H9 (cell line): Measurements from ENCODE around the gene CLIC3. TPM values are rescaled to one million over a fixed set of nuclear protein-coding genes. Genes with fewer than 3 reads are reported as not detected.

ENCODE experiments used
- DNase-seq: peaks from one replicate; pipeline ENCODE4 v3.0.0-alpha.2; 2017
- H2AFZ ChIP-seq: one replicate; pipeline ENCODE4 v1.6.1; 2013; ENCODE audit warnings: mild to moderate bottlenecking, low read length, control low read depth, moderate library complexity
- H2AK5ac ChIP-seq: 2 replicates; pipeline ENCODE4 v1.6.1; 2013; ENCODE audit warnings: low read length, control low read depth, mixed read lengths; ENCODE audit not compliant: insufficient read length
- H2BK120ac ChIP-seq: one replicate; pipeline ENCODE4 v1.6.1; 2013; ENCODE audit warnings: low read depth, mild to moderate bottlenecking, low read length, control low read depth, inconsistent platforms; ENCODE audit not compliant: poor library complexity, severe bottlenecking
- H2BK12ac ChIP-seq: 2 replicates; pipeline ENCODE4 v1.6.1; 2013; ENCODE audit warnings: low read length, control low read depth, mixed read lengths, low read depth; ENCODE audit not compliant: insufficient read length
- H2BK15ac ChIP-seq: 2 replicates; pipeline ENCODE4 v1.6.1; 2013; ENCODE audit warnings: low read depth, low read length, control low read depth
- H2BK20ac ChIP-seq: one replicate; pipeline ENCODE4 v1.6.1; 2013; ENCODE audit warnings: low read depth, mild to moderate bottlenecking, low read length, control low read depth, inconsistent platforms; ENCODE audit not compliant: poor library complexity, severe bottlenecking
- H2BK5ac ChIP-seq: 2 replicates; pipeline ENCODE4 v1.6.1; 2013; ENCODE audit warnings: low read length, control low read depth, mixed read lengths; ENCODE audit not compliant: insufficient read length
- H3K14ac ChIP-seq: 2 replicates; pipeline ENCODE4 v1.6.1; 2013; ENCODE audit warnings: low read length, control low read depth; ENCODE audit not compliant: insufficient read depth
- H3K18ac ChIP-seq: 2 replicates; pipeline ENCODE4 v1.6.1; 2013; ENCODE audit warnings: low read depth, mild to moderate bottlenecking, mixed read lengths, low read length, control low read depth; ENCODE audit not compliant: insufficient read length
- H3K23ac ChIP-seq: 2 replicates; pipeline ENCODE4 v1.6.1; 2013; ENCODE audit warnings: low read length, control low read depth, mixed read lengths, low read depth; ENCODE audit not compliant: insufficient read length
- H3K23me2 ChIP-seq: 2 replicates; pipeline ENCODE4 v1.6.1; 2013; ENCODE audit warnings: low read depth, mild to moderate bottlenecking, mixed read lengths, low read length, control low read depth; ENCODE audit not compliant: insufficient read length, poor library complexity, severe bottlenecking
- H3K27ac ChIP-seq: 2 replicates; pipeline ENCODE4 v1.5.1; 2013; ENCODE audit warnings: low read length, control low read depth, mixed read lengths, low read depth; ENCODE audit not compliant: insufficient read length
- H3K27me3 ChIP-seq: 2 replicates; pipeline ENCODE4 v1.6.1; 2013; ENCODE audit warnings: low read length, control low read depth, inconsistent platforms; ENCODE audit not compliant: insufficient read depth
- H3K4ac ChIP-seq: 2 replicates; pipeline ENCODE4 v1.6.1; 2013; ENCODE audit warnings: low read depth, mild to moderate bottlenecking, control low read depth, inconsistent platforms, low read length, moderate library complexity
- H3K4me1 ChIP-seq: 2 replicates; pipeline ENCODE4 v1.6.1; 2013; ENCODE audit warnings: low read length, control low read depth, inconsistent platforms; ENCODE audit not compliant: insufficient read depth
- H3K4me2 ChIP-seq: 2 replicates; pipeline ENCODE4 v1.6.1; 2013; ENCODE audit warnings: low read length, control low read depth, mixed read lengths; ENCODE audit not compliant: insufficient read length, insufficient read depth
- H3K56ac ChIP-seq: 2 replicates; pipeline ENCODE4 v1.6.1; 2013; ENCODE audit warnings: low read depth, mild to moderate bottlenecking, mixed read lengths, low read length, control low read depth; ENCODE audit not compliant: insufficient read length
- H3K79me1 ChIP-seq: 2 replicates; pipeline ENCODE4 v1.6.1; 2013; ENCODE audit warnings: low read depth, mild to moderate bottlenecking, moderate library complexity, low read length, control low read depth, inconsistent platforms; ENCODE audit not compliant: insufficient read depth, poor library complexity, severe bottlenecking
- H3K79me2 ChIP-seq: 2 replicates; pipeline ENCODE4 v1.6.1; 2013; ENCODE audit warnings: low read length, control low read depth, inconsistent platforms; ENCODE audit not compliant: insufficient read depth
- H3K9ac ChIP-seq: 2 replicates; pipeline ENCODE4 v1.6.1; 2013; ENCODE audit warnings: low read length, control low read depth, mixed read lengths; ENCODE audit not compliant: insufficient read length; ENCODE audit errors: extremely low read depth
- H3K9me3 ChIP-seq: one replicate; pipeline ENCODE4 v1.6.1; 2013; ENCODE audit warnings: low read depth, low read length, inconsistent platforms; ENCODE audit not compliant: control insufficient read depth
- H3T11ph ChIP-seq: one replicate; pipeline ENCODE4 v1.6.1; 2013; ENCODE audit warnings: mild to moderate bottlenecking, low read length, control low read depth, inconsistent platforms
- H4K20me1 ChIP-seq: one replicate; pipeline ENCODE4 v1.6.1; 2013; ENCODE audit not compliant: control insufficient read depth, insufficient read length, insufficient read depth
- H4K5ac ChIP-seq: 2 replicates; pipeline ENCODE4 v1.6.1; 2013; ENCODE audit warnings: low read depth, mild to moderate bottlenecking, mixed read lengths, low read length, control low read depth; ENCODE audit not compliant: insufficient read length
- H4K8ac ChIP-seq: replicated peaks from 2 replicates; pipeline ENCODE4 v1.6.1; 2013; ENCODE audit warnings: low read length, control low read depth, mixed read lengths, low read depth; ENCODE audit not compliant: insufficient read length
- H4K91ac ChIP-seq: 2 replicates; pipeline ENCODE4 v1.6.1; 2013; ENCODE audit warnings: low read depth, mild to moderate bottlenecking, moderate library complexity, mixed read lengths, low read length, control low read depth; ENCODE audit not compliant: insufficient read length
- H3K27ac Mint-ChIP-seq, 3 experiments: 2 replicates in 2 of 3; 3 replicates in 1 of 3; pipeline ENCODE4 v1.8.0; 2020 to 2021; ENCODE audit warnings: mixed read lengths in 3 of 3, mild to moderate bottlenecking in 1 of 3, moderate library complexity in 1 of 3
- H3K27me3 Mint-ChIP-seq: 2 replicates; pipeline ENCODE4 v1.8.0; 2021; ENCODE audit warnings: low read depth, mild to moderate bottlenecking, moderate library complexity, mixed read lengths
- H3K36me3 Mint-ChIP-seq, 3 experiments: 2 replicates in 2 of 3; 3 replicates in 1 of 3; pipeline ENCODE4 v1.8.0; 2020 to 2021; ENCODE audit warnings: low read depth in 3 of 3, mixed read lengths in 3 of 3; ENCODE audit not compliant: insufficient read depth in 1 of 3
- H3K4me1 Mint-ChIP-seq, 2 experiments: 2 replicates each; pipeline ENCODE4 v1.8.0; 2020; ENCODE audit warnings: mixed read lengths in 2 of 2
- H3K4me3 Mint-ChIP-seq, 2 experiments: 2 replicates in 1 of 2; 3 replicates in 1 of 2; pipeline ENCODE4 v1.8.0; 2020 to 2021; ENCODE audit warnings: mild to moderate bottlenecking in 2 of 2, mixed read lengths in 2 of 2, moderate library complexity in 1 of 2
- H3K9me3 Mint-ChIP-seq, 2 experiments: 2 replicates in 1 of 2; 3 replicates in 1 of 2; pipeline ENCODE4 v1.8.0; 2020; ENCODE audit warnings: mild to moderate bottlenecking in 2 of 2, mixed read lengths in 2 of 2, moderate library complexity in 1 of 2
- CTCF ChIP-seq: fragments of 200-600 bp; sonication (generic); conservative IDR thresholded peaks from 3 replicates; pipeline ENCODE4 v1.8.0; 2021; ENCODE audit warnings: antibody characterized with exemption, mild to moderate bottlenecking
- WGBS: extraction: QIAGEN DNeasy Blood & Tissue Kit; methylation state at CpG from one replicate; pipeline ENCODE4 v1.1.7; 2013; ENCODE audit warnings: missing lambda C conversion rate, low lambda C conversion rate, mixed read lengths; ENCODE audit not compliant: insufficient read length; ENCODE audit errors: extremely low coverage; 5-methylcytosine and 5-hydroxymethylcytosine counted together
- total RNA-seq: library from RNA; stranded (reverse); gene quantifications from 2 replicates; pipeline ENCODE4 v1.2.1, GENCODE V29; 2021

Gene CLIC3
- total RNA-seq, 1 experiment from 2014 or later = 0.31 TPM

GRCh38 chr9:137034709-137035506 lies 38.5 kb upstream of the CLIC3 start:
- Histone ChIP-seq H2BK5ac (no peak overlapping the region), H2BK20ac (no peak overlapping the region), H3K56ac (no peak overlapping the region), H3K23me2 (no peaks in the 10 kb centered on the region), H4K8ac (no peak overlapping the region), H3K14ac (no peak overlapping the region), H2AFZ (no peak overlapping the region), H3K27me3 (no peaks in the 10 kb centered on the region), H3K4ac (no peak overlapping the region), H4K20me1 (no peaks in the 10 kb centered on the region), H3K9me3 (no peaks in the 10 kb centered on the region), H2AK5ac (no peak overlapping the region), H3K4me1 (no peaks in the 10 kb centered on the region), H4K5ac (no peak overlapping the region), H2BK120ac (no peak overlapping the region), H3K4me2 (no peak overlapping the region), H3K23ac (no peak overlapping the region), H3K79me1 (no peaks in the 10 kb centered on the region), H2BK12ac (no peak overlapping the region), H2BK15ac (no peak overlapping the region), H4K91ac (no peak overlapping the region), H3T11ph (no peak overlapping the region), H3K9ac (no peak overlapping the region), H3K18ac (no peak overlapping the region), H3K79me2 (no peaks in the 10 kb centered on the region), H3K27ac (no peak overlapping the region)
- Mint-ChIP-seq H3K4me3 (no peak overlapping the region), H3K36me3 (peaks cover 0 to 12% (median 5%) of the 10 kb centered on the region in 3 experiments; a peak in 5 of 7 replicates), H3K9me3 (no peaks in the 10 kb centered on the region), H3K27me3 (peaks cover 19% of the 10 kb centered on the region), H3K27ac (no peak overlapping the region), H3K4me1 (no peaks in the 10 kb centered on the region; a peak in 1 of 4 replicates)
- WGBS = no CpG with 5 or more reads among the region's 24 CpGs
- TF ChIP-seq CTCF = peak; percentile 93
- DNase-seq = peak; percentile 91
